GM19193 (cell line): ENCODE data around the gene LTBP2.

ENCODE experiments used
- POLR2A ChIP-seq: IDR thresholded peaks from 4 replicates; pipeline ENCODE4 v1.6.1; 2011; ENCODE audit not compliant: insufficient read depth, insufficient read length; ENCODE audit errors: extremely low read depth

The LTBP2 gene

GRCh38 chr14:74502236-74503019 is 109.6 kb downstream of the LTBP2 start:
- TF ChIP-seq POLR2A = no peak

- no peak for TF ChIP-seq POLR2A
Measured at GRCh38 chr14:74501691-74502090, 110.3 kb downstream of the LTBP2 start.

- TF ChIP-seq POLR2A = no peak
Measured at GRCh38 chr14:74501135-74501614, 110.9 kb downstream of the LTBP2 start.

DNA sequence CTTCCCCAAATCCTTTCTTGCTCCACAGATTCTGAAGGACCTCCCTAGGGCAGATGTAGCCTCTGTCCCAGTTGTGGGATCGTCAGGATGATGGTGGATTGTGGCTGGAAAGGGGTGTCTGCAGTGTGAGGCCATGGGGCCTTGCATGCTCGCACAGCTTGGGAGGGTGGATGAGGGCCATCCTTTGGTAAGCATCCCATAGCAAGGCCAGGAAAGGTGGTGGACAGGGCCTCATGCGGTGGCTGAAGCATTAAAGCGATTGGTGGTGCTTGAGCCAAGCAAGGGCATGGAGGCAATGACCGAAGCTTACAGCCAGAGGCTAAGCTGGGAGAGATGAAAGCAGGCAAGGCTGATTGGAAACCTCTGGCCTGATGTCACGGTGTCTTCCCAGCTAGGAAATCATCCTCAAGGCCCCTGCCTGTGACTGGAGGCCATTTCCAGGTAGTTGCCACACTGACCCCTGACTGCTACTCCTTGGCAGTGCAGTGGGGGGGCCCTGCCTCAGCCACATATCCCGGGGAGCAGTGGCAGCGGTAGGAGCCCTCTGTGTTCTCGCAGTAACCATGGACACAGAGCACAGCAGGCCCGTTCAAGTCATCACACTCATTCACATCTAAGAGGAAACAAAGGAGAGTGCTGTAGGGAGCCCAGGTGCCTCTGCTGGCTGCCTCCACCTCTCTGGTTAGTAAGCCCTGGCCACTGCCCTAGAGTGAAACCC is 111.5 kb downstream of the LTBP2 start:
- no peak for TF ChIP-seq POLR2A

- no peak for TF ChIP-seq POLR2A
Measured at GRCh38 chr14:74495356-74495755, 116.7 kb downstream of the LTBP2 start.

DNA sequence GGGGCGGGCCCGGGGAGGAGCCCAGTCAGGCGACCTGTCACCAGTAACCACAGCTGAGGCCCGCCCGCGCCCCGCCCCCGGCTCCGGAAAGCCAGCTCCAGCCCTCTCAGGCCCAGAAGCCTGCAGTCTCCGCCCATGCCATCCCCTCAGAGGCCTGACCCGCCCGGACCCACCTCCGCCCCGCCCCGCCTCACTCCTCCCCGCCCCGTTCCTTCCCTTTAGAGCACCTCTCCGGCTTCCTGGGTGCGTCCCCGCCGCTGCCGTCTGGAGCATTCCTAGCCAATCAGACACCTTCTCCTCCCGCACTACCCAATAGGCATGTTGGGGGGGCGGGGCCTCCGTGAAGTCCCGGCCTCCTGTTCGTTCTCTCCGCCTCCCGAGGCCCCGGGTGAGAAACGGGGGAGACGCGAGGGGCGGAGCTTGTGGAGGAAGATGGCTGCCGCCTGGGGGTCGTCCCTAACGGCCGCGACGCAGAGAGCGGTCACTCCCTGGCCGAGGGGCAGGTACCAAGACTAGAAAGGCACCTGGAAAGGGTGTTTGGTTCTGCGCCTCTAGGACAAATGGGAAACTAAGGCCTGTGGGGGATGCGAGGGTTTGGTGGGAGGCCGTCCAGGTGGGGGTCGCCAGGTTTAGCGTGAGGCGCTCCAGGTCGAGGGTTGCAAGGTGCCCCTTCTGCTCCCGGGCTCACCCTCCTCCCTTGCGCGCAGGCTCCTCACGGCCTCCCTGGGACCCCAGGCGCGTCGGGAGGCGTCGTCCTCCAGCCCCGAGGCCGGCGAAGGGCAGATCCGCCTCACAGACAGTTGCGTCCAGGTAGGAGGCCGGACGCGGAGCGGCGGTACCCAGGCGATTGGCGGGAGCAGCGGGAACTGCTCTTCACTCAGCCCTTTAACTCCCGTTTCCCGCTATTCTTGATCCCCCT is 118.4 kb downstream of the LTBP2 start, which contains the start of gene ISCA2:
TSS of gene ISCA2 (plus strand) at position 423 of the 919 bp plus-strand sequence. CDS start at position 433, 10 bp downstream.
- TF ChIP-seq POLR2A = peak; percentile 78

DNA sequence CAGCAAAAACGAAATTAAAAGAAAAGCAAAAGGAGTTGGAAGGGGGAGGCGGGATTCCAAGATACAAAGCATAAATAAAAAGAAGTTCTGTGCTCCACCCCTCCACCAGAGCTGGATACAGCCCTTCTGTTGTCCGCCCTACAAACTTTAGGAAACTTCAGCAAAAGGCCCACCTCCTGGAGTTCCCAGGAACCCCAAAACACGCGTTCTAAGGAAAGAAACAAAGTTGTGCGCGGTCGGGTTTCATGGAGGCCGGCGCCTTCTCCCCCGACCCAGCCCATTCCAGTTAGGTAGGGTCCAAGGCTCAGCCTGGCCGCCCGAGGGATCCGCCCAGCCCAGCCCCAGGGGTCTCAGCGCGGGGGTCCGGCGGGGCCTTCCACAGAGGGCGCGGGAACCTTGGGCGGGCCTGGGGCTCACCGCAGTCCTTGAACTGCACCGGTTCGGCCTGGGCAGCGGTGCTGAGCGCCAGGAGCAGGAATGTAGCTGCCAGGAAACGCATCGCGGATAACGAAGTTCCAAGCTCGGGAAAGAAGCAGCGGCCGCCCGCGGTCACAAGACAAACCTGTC is 119.2 kb downstream of the LTBP2 start, which contains the start of gene NPC2:
TSS of gene NPC2 (minus strand) at position 530 of the 567 bp plus-strand sequence. CDS start at position 499, 31 bp downstream.
- no peak for TF ChIP-seq POLR2A

DNA sequence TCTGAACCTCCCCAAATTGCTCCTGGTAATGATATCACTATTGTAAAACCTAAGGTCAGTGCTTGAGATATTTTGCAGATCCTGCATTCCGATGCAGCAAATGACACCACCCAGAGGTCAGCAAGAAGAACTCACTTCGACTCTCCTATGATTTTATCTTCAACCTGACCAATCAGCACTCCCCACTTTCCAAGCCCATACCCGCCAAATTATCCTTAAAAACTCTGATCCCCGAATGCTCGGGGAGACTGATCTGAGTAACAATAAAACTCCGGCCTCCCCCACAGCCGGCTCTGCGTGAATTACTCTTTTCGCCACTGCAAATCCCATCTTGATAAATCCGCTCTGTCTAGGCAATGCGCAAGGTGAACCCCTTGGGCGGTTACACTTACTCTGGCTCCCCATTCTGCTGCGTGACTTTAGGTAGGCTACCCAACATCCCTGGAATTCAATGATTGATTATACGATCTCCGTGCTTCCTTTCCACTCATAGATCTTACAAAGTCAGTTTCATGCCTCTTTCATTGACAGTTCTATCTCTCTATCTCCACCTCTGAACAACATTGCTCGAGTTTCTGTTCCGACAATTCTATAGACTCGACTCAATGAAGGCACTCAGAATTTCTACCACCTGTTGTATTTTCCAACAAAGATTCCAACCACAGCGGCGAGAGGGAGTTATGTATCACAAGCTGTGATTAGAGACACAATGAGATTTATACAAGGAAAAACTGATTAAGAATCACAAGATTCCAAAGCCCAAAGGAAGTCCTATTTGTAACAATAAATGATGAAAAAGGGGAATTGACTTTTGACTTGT is 119.9 kb downstream of the LTBP2 start:
- TF ChIP-seq POLR2A = no peak

DNA sequence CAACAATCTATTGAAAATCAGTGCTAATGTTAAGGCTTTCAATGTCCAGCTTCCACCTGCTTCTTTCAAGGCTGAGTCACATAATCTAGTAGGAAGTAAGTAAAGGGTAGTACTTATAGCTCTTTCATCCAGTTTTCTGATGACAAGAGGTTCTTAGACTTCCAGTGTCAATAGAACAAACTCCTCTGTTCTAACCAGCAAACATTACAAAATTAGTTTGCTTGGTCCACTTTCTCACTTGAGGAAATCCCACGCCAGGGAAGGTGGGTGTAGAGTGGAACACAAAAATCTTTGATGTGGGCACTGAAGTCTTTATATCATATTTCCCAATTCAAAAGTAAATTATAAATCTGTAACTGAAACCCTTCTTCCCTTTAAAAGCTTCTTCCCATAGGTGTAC is 121.6 kb downstream of the LTBP2 start:
- no peak for TF ChIP-seq POLR2A

DNA sequence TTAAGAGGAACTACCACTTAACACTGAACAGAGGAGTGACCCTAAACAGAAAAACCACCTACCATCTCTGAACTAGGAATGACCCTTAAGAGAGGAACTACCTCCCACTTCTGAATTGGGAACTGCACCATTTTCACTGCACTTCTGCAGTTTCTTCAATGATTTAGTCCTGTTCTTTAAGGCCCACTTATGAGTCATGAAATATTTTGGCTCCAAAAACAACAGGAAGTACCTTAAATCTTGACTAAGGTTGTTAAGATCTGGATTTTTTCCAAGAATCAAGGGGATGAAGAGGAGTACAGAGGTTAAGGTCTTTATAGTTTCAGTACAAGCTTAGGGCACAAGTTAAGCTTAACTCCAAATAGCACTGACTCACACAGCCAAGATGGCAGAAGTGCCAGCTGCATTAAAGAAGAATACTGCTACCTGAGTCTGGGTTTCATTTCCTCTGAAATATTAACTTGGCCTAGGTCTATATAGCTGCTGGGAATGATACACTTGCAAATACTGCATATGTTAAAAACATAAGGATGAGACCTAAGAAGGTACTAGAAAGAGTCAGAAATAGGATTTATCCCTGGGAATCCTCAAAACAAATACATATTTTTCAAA is 123.1 kb downstream of the LTBP2 start:
- no peak for TF ChIP-seq POLR2A

GRCh38 chr14:74486164-74486563 is 125.9 kb downstream of the LTBP2 start:
- TF ChIP-seq POLR2A = no peak

DNA sequence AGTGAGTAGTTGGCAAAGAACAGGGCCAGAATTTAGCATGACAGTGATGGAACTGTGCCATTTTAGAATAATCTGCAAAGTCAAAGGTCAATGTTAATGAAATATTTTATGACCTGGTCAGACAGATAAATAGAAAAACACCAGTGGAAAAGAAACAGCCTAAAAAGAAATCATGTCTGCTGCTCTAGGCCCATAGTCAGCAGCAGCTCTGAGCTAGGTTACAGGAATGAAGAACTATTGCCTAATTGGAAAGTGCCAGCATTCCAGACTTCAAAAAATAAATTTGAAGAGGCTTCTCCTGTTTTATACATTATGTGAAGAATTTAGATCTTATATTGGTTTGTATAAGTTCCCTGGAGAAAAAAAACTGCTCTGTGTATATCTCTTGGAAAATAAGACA is 128.7 kb downstream of the LTBP2 start:
- TF ChIP-seq POLR2A = no peak

DNA sequence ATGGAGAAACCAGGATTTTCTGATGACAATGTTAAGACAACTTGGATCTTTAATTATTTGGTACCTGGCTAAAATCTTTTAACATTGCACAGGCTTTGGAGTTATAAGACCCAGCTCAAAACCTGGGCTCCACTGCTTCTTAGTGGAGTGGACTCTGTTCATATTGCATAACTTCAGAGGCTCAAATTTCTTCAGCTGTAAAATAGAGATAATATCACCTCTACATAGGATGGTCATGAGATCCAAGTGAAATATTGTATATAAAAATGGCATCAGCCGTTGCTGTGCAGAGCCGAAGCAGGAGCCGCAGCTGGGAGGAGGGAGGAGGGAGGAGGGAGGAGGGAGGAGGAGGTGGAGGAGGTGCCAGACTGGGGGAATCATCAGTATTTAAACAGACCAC is 129.5 kb downstream of the LTBP2 start:
- TF ChIP-seq POLR2A = no peak
